IPS-NIHi7 (cell line): Measurements from ENCODE around the gene SLC48A1.

Experiments used
- DNase-seq: peaks from one replicate; pipeline ENCODE4 v3.0.0; 2012; ENCODE audit warnings: mixed read lengths; ENCODE audit errors: extremely low spot score

SLC48A1 gene

DNA sequence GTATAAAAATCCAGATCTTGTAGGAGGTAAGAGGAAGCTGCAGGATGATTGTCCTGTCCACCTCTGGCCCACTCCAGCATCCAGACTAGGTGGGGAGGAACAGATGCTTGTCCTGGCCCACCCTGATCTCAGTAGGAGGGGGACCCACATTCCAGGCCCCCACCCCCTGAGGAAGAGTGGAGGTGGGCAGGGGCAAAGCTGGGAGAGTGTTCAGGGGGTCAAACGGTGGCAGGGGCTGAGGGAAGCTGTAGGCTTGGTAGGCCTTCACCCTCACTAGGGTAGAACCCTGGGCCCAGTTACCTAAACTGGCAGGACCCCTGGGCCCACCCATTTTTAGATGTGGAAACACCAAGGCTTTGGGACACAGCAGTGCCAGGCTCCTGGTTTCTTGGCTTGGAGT, 4.1 kb downstream of the SLC48A1 start:
- DNase-seq = no peak

DNA sequence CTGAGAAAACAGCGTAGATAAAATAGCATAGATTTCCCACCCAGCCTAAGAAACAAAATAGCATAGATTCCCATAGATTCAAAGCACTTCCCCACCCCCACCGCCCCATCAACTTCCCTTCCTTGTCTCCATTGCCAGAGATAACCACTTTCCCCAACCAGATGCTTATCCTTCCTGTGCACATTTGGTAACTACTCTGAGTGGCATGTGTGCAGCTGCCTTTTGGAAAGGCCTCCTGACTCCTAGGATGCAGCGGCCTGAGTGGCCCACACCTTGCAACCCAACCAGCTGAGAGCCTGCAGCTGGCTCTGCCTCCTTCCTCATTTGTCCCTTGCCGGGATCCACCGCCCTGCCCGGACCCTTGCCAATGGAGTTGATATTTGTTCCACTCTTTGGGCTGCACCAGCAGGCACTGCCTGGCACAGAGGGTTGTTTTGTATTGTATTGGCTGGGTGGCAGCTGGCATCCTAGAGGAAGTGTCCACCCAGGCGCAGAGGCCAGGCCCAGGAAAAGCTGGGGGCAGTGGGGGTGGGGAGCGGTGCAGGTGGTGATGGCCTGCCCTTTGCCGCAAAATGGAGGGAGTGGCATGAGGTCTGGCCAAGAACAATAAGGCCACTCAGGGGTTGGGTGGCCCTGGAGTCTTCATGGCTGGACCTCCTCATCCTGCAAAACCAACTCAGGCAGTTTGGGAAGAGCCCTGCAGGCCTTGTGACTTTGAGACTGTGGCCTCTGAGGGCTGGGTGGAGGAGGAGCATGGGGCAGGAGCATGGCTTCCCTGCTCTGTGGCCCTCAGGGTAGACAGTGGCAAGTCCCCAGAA, 4.9 kb downstream of the SLC48A1 start:
- no peak for DNase-seq

DNA sequence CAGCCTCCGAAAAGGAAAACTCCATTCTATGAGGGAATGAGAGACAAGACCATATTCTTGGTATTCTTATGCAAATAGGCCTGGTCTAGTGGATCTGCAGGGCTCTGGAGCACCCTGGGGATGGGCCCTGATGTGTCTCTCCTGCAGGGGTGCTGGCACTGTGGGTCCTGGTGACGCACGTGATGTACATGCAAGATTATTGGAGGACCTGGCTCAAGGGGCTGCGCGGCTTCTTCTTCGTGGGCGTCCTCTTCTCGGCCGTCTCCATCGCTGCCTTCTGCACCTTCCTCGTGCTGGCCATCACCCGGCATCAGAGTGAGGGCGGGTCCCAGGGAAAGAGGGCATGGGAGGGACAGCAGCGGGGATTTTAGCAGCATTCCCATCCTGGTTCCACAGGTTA, 5.8 kb downstream of the SLC48A1 start:
- DNase-seq = peak; percentile 45

DNA sequence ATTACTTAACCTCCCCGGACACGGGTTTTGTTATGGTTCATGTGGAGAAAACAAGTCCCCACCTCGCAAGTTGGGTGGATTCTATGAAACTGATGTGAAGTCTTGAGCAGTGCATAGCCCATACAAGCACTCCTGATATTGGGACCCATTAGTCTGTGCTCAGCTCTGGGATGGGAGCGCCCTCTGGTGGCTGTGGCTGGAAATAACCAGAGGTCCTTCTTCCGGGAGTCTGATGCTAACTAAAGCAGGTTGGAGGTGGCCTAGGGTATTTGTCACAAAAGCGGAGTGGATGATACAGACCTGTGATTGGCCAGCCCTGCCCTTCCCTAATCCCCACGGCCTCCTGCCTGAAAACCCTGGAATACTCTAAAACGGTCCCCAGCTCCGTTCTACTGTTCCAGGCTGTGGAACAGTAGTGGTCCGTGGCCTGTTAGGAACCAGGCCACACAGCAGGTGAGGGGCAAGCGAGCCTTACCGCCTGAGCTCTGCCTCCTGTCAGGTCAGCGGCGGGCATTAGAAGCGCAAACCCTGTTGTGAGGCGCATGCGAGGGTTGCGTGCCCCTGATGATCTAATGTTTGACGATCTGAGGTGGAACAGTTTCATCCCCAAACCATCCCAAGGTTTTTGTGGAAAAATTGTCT, 6.4 kb downstream of the SLC48A1 start:
- DNase-seq = peak; percentile 88

- DNase-seq = no peak
These were observed 7.0 kb downstream of the SLC48A1 start for GRCh38 chr12:47779943-47780504.

DNA sequence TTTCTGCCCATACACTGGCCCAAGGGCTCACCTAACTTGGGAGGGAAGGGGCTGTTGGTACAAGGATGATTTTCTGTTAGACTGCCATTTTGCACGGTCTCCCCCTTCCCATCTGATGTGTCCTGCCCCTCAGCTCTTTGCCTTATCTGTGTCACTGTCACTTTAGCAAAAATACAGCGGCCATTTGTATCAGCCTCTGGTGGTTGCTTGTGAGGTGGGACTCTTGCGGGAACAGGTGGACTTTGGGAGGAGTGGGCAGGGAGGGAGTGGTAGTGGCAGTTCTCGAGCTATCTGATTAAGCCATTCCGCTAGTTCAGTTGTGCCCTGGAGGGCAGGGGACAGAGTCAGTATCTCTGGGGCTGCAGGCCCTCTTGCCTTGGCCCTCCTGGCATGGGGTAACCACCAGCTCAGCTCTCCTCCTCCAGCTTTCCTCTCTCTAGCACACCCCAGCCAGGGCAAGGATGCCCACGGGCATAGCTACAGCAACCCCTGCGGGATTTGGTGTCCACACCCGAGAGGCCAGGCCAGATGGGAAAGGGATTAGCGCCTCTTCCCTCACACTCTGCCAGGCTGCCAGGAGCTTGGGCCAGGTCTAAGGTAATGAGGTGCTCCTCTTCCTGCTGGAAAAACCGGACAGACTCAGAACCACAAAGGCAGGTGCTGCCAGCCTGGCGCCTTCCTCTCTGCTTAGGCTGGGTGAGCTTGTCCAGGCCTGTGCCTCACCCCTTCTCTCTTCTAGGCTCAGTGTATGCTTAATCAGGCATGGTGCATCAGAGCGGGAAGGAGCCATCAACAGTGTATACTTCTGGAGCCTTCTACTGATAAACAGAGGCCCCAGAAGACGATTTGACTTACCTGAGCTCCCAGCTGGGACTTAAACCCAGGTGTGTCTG, 8.7 kb downstream of the SLC48A1 start:
- no peak for DNase-seq

GRCh38 chr12:47782372-47782770, 9.3 kb downstream of the SLC48A1 start:
- no peak for DNase-seq

DNA sequence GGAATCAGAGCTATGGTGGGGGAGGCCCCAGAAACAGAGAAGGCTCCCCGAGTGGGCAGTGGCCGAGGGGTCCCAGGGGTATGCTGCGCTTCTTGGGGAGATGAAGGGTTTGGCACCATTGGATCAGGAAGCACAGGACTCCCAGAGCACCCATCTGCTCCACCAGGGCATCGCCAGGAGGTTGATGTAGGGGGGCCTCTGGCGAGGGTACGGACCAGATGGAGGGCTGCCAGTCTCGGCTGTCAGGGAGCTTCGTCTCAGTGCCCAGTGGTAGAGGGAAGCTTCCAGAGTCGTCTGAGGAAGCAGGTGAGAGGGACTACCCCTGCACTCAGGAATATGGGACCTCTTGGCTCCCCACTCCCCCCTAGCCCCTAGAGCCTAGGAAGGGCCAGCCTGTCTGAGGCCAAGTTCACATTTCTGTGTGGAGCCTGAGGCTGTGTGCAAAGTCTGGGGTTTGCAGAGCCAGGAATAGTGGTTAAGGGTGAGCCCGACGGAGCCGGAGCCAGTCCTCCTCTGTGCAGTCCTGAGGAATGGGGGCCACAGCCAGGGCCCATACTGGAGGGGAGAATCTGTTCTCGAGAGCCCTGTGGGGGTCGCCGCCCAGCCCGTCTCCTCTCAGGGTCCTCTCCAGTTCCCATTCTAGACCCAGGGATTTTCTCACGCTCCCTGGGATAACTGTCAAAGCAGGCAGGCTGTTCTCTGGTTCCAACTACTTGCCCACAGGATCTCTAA, 10.2 kb downstream of the SLC48A1 start:
- DNase-seq = no peak

GRCh38 chr12:47783821-47784819, 11.1 kb downstream of the SLC48A1 start:
- no peak for DNase-seq

DNA sequence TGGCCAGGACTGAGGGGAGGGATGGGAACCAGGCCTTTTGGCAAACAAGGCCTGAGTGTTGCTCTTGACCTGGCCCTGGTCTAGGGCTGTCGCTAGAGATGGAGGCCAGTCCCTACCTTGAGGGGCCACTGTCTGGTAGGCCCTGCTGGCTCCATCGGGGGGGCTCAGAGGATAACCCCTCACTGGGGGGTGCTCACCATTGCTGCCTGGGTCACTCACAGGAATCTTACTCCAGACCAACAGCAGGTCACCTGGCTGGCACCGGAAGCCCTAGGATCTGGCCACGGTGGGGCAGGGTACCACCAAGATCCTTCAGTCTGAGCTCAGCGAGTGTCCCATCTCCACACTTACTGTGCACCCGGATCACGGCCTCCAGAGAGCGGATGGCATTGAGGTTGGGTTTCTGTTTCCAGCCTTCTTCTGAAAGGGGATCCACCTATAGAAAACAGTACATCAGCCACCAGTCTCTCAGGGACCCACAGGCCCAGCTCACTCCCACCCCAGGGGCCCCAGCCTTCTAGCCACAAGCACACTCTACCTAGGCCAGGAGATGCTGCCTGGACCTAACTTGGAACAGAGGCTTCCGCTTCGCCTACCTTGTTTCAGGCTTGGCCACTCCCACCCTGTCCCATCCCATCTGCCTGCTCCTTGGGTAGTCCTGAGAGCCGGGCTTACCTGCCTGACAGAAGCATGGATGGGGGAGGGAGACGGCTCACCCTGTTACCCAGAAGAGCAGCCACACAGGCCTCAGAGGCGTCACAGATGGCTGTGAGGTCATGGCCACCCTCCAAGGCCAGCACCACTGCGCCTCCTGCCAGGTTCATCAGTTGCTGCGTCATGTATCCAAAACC, 12.2 kb downstream of the SLC48A1 start:
- no peak for DNase-seq

DNA sequence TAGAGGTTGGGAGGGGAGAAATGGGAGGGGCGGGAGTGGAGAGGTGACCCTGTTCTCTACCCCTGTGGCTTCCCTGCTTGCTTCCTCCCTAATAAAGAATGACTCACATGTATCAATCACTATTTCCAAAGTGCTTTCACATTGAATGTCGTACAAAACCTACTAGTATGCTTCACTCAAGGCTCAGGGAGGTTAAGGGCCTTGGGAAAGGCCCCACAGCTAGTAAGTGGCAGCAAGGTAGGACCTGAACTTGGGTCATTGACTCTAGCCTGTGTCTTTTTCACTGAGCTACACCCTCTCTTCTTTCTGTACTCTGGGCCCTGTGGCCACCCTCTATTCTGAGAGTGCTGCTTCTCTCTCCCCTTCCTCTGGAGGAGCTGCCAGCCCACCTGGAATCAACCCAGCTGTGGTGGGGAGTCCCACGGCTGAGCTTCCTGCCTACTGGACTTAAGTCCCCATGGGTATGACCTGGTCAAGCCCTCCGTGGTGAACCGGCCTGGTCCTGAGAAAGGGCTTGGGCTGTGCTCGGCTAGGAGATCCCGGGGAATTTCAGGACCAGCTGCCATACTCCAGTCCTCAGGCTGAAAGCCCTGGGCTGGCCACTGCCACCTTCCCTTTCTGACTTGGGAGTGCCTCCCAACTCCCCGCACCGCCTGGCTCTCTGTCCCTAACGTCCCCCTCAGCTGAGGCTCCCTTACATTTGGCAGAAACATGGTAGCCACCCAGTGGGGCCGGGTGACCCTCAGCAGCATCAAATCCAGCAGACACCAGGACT, 13.0 kb downstream of the SLC48A1 start:
- no peak for DNase-seq

DNA sequence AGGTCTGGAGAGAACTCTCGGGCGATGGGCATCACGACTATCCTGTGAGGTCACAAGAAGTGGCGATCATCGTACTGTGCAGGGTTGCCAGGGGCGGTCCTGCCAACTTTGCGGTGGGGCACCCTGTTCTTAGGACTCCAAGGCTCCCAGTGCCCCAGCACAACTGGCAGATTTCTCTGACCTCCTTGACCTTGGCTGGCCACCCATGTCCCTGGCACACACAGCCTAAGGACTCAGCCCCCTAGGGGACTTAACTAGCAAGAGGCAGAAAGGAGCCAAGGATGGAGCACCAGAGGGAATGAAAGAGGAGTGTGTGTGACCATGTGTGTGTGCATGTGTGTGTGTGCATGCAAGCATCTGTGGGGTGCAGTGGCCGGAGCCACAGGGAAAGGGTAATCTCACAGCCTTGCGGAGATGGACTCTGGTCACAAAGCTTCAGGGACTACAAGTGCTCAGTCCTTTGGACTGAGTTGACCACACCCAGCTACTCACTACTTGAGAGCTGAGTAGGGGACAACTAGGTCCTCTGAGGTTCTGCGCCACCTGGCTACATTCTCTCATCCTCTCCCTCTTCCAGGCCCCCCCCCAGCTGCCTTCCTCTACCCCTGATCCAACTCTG, 13.7 kb downstream of the SLC48A1 start:
- no peak for DNase-seq

GRCh38 chr12:47787596-47788319, 14.7 kb downstream of the SLC48A1 start:
- no peak for DNase-seq

DNA sequence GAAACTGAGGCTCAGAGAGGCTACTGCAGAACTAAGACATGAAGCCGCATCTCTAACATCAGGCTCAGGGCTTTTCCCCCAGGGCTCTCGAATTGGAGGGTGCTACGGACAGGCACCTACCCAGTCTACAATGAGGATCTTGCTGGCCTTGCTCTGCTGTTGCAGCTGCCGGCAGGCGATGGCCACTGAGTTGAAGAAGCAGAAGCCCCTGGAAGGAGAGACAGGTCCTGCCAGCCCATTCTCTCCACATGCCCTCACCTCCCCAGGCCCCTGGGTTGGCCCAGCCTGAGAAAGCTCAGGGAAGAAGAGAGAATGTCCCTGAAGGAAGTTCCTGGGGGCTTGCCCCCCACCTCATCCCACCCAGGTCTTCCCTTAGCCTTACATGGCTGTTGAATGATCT, 16.1 kb downstream of the SLC48A1 start:
- no peak for DNase-seq

DNA sequence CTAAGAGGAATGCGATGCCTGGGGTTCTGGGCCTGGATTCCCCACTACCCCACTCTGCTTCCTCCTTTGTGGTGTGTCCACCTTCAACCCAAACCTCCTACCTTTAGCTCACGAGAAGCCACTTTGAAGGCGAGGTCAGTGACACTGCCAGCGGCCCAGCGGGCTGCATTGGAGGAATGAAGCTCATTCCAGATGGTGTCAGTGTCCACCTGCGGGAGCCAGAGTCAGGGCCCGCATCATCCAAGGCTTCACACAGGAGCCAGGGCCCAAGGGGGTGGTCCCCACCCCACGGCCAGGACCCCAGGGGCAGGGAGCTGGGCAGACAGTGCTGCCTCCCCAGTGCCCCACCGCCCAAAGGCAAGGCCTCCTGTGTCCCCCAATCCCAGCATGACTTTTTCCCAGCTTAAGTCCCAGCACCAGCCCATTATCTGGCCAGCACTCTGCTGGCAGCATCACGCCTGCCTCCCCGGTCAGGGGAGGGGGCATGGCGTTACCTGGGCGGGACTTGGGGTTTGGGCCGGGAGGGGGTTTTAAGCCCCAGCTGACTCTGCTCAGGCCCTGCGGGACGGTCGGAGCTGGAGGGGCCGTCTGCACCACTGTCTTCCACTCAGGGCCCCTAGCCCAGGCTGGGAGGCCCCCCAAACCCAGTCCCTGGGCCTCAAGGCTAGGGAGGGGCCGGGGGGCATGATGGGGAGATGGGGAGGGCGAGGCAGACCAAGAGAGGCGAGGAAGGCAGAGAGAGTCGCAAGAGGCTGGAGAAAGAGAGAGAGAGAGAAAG, 16.9 kb downstream of the SLC48A1 start:
- no peak for DNase-seq

- DNase-seq = no peak
These were observed 17.8 kb downstream of the SLC48A1 start for GRCh38 chr12:47790676-47791350.
